Upper lobe of left lung (tissue), 4 donors: ENCODE data around the gene MLPH.

ENCODE experiments used
- CTCF ChIP-seq, 6 experiments: fragments of 450-650 bp in 4 of 6; fragments of 200-600 bp in 2 of 6; sonication (generic) in 2 of 6; IDR thresholded peaks; one replicate each; pipeline ENCODE4 v1.5.1; 2016 to 2019; ENCODE audit warnings: antibody characterized with exemption in 6 of 6
- EP300 ChIP-seq, 4 donors: sonication (generic); formaldehyde crosslinking; IDR thresholded peaks; one replicate each; pipeline ENCODE4 v1.5.1; 2017; ENCODE audit warnings: antibody characterized with exemption in 4 of 4, control low read depth in 2 of 4

- TF ChIP-seq EP300 (IDR thresholded peaks at IDR 0.05) = no peak
- TF ChIP-seq CTCF (IDR thresholded peaks at IDR 0.05) = no peak
Measured at GRCh38 chr2:237509151-237509550, 22.1 kb downstream of the MLPH start.
